ENCODE measurements around the gene IQGAP2.

IQGAP2 gene

GRCh38 chr5:76402886-76403765 is at the start of gene IQGAP2:
IQGAP2 (plus strand) TSS chr5:76403285; CDS start chr5:76403546, 261 bp downstream.
- Histone ChIP-seq H3K9me3 (ENCODE audit: insufficient read depth, low read length) (no peaks in the 10 kb centered on the region), H3K9ac (ENCODE audit: low read length) (peak within 1 kb of the TSS; percentile 48), H3K4me3 (ENCODE audit: insufficient read depth, low read length, poor library complexity, severe bottlenecking) (peak within 1 kb of the TSS; percentile 55), H3K36me3 (ENCODE audit: low read length) (no peaks in the 10 kb centered on the region), H3K4me2 (ENCODE audit: low read depth, low read length, poor library complexity, severe bottlenecking) (peak within 1 kb of the TSS; percentile 63), H3K79me2 (ENCODE audit: insufficient read depth, low read length) (no peaks in the 10 kb centered on the region), H3K27ac (ENCODE audit: low read depth, low read length) (peak within 1 kb of the TSS; percentile 33; the same call in 1 of the 2 replicates), H4K20me1 (ENCODE audit: low read depth, low read length) (no peaks in the 10 kb centered on the region; the same call in 1 of the 2 replicates), H3K9me2 (replicated peaks; ENCODE audit: insufficient read depth, low read length) (no peaks in the 10 kb centered on the region), H3F3A (ENCODE audit: insufficient read depth) (0 out of 2 replicates have a peak, but pooled peaks cover 5% of the 10 kb centered on the region), H2AFZ (ENCODE audit: low read depth, low read length, severe bottlenecking) (peak within 1 kb of the TSS; percentile 78), H3K27me3 (ENCODE audit: low read length) (no peaks in the 10 kb centered on the region)
- TF ChIP-seq CTCF (IDR thresholded peaks at IDR 0.05; ENCODE audit: insufficient read depth, low read length, poor library complexity, severe bottlenecking) (peak; percentile 70), EZH2phosphoT487 (conservative IDR thresholded peaks at IDR 0.05; ENCODE audit: low read length) (no peak)

GRCh38 chr5:76356887-76357286 is 46.2 kb upstream of the IQGAP2 start:
- H3K4me2 ChIP-seq (ENCODE audit: low read depth, low read length, poor library complexity, severe bottlenecking) = no peak overlapping the region
- H3K27ac ChIP-seq (ENCODE audit: low read depth, low read length) = no peak overlapping the region
- H3K9me3 ChIP-seq (ENCODE audit: insufficient read depth, low read length) = no peaks in the 10 kb centered on the region
- TF ChIP-seq CTCF (IDR thresholded peaks at IDR 0.05; ENCODE audit: insufficient read depth, low read length, poor library complexity, severe bottlenecking) = no peak
- no peak for TF ChIP-seq EZH2phosphoT487 (conservative IDR thresholded peaks at IDR 0.05; ENCODE audit: low read length)
- H3K36me3 ChIP-seq (ENCODE audit: low read length) = no peaks in the 10 kb centered on the region
- no peaks in the 10 kb centered on the region for H3F3A ChIP-seq (ENCODE audit: insufficient read depth)
- H4K20me1 ChIP-seq (ENCODE audit: low read depth, low read length) = no peaks in the 10 kb centered on the region
- H3K4me3 ChIP-seq (ENCODE audit: insufficient read depth, low read length, poor library complexity, severe bottlenecking) = no peak overlapping the region
- no peaks in the 10 kb centered on the region for H3K9me2 ChIP-seq (replicated peaks; ENCODE audit: insufficient read depth, low read length)
- no peak overlapping the region for H2AFZ ChIP-seq (ENCODE audit: low read depth, low read length, severe bottlenecking)
- H3K27me3 ChIP-seq (ENCODE audit: low read length) = no peaks in the 10 kb centered on the region
- no peaks in the 10 kb centered on the region for H3K79me2 ChIP-seq (ENCODE audit: insufficient read depth, low read length)
- no peak overlapping the region for H3K9ac ChIP-seq (ENCODE audit: low read length)

- Histone ChIP-seq H3K9me3 (ENCODE audit: insufficient read depth, low read length) (no peaks in the 10 kb centered on the region), H3K36me3 (ENCODE audit: low read length) (no peaks in the 10 kb centered on the region), H3K27me3 (ENCODE audit: low read length) (no peaks in the 10 kb centered on the region), H3K9ac (ENCODE audit: low read length) (no peak overlapping the region), H3K79me2 (ENCODE audit: insufficient read depth, low read length) (no peaks in the 10 kb centered on the region), H3K9me2 (replicated peaks; ENCODE audit: insufficient read depth, low read length) (no peaks in the 10 kb centered on the region), H2AFZ (ENCODE audit: low read depth, low read length, severe bottlenecking) (no peak overlapping the region), H3K4me3 (ENCODE audit: insufficient read depth, low read length, poor library complexity, severe bottlenecking) (no peak overlapping the region), H3K4me2 (ENCODE audit: low read depth, low read length, poor library complexity, severe bottlenecking) (no peak overlapping the region), H3K27ac (ENCODE audit: low read depth, low read length) (no peak overlapping the region), H3F3A (ENCODE audit: insufficient read depth) (no peaks in the 10 kb centered on the region), H4K20me1 (ENCODE audit: low read depth, low read length) (no peaks in the 10 kb centered on the region)
- no peak for TF ChIP-seq EZH2phosphoT487 (conservative IDR thresholded peaks at IDR 0.05; ENCODE audit: low read length)
- no peak for TF ChIP-seq CTCF (IDR thresholded peaks at IDR 0.05; ENCODE audit: insufficient read depth, low read length, poor library complexity, severe bottlenecking)
These were observed 39.5 kb upstream of the IQGAP2 start for GRCh38 chr5:76363352-76364225.

Data from SU-DHL-6 (cell line).